Hepatocyte (in vitro differentiated cells): ENCODE measurements around the gene MAGI1. TPM values are rescaled to one million over a fixed set of nuclear protein-coding genes. Genes with fewer than 3 reads are reported as not detected.

Experiments used
- DNase-seq: peaks from one replicate; pipeline ENCODE4 v3.0.0-alpha.2; 2016; ENCODE audit warnings: low spot score
- H2AFZ ChIP-seq: fragments of 200-600 bp; sonication (generic); 2 replicates; pipeline ENCODE4 v1.6.0; 2016; ENCODE audit warnings: antibody characterized with exemption, mild to moderate bottlenecking
- H3K27ac ChIP-seq: fragments of 200-600 bp; sonication (generic); 2 replicates; pipeline ENCODE4 v1.5.1; 2016; ENCODE audit warnings: mild to moderate bottlenecking
- H3K27me3 ChIP-seq: fragments of 200-600 bp; sonication (generic); 2 replicates; pipeline ENCODE4 v1.6.1; 2016
- H3K36me3 ChIP-seq: fragments of 200-600 bp; sonication (generic); replicated peaks from 2 replicates; pipeline ENCODE4 v1.5.1; 2016; ENCODE audit warnings: low read depth; ENCODE audit not compliant: insufficient read depth
- H3K4me1 ChIP-seq: fragments of 200-600 bp; sonication (generic); 2 replicates; pipeline ENCODE4 v1.5.1; 2016; ENCODE audit warnings: mild to moderate bottlenecking, moderate library complexity; ENCODE audit not compliant: insufficient read depth
- H3K4me2 ChIP-seq: fragments of 200-600 bp; sonication (generic); 2 replicates; pipeline ENCODE4 v1.6.0; 2016
- H3K4me3 ChIP-seq: fragments of 200-600 bp; sonication (generic); 2 replicates; pipeline ENCODE4 v1.5.1; 2016; ENCODE audit warnings: mild to moderate bottlenecking
- H3K79me2 ChIP-seq: fragments of 200-600 bp; sonication (generic); 2 replicates; pipeline ENCODE4 v1.6.0; 2017; ENCODE audit warnings: mild to moderate bottlenecking
- H3K9me2 ChIP-seq: fragments of 200-600 bp; sonication (generic); replicated peaks from 2 replicates; pipeline ENCODE4 v1.6.0; 2017; ENCODE audit warnings: mild to moderate bottlenecking; ENCODE audit not compliant: insufficient read depth
- H3K9me3 ChIP-seq: fragments of 200-600 bp; sonication (generic); 2 replicates; pipeline ENCODE4 v1.5.1; 2016; ENCODE audit warnings: low read depth, mild to moderate bottlenecking
- H4K20me1 ChIP-seq: fragments of 200-600 bp; sonication (generic); 2 replicates; pipeline ENCODE4 v1.6.0; 2016; ENCODE audit warnings: mild to moderate bottlenecking; ENCODE audit not compliant: insufficient read depth, poor library complexity, severe bottlenecking
- CTCF ChIP-seq: fragments of 200-600 bp; sonication (generic); IDR thresholded peaks from 2 replicates; pipeline ENCODE4 v1.5.1; 2016; ENCODE audit warnings: antibody characterized with exemption, mild to moderate bottlenecking; ENCODE audit not compliant: poor library complexity
- EZH2 ChIP-seq: fragments of 200-600 bp; sonication (generic); IDR thresholded peaks from 2 replicates; pipeline ENCODE4 v1.6.1; 2016; ENCODE audit warnings: antibody characterized with exemption, mild to moderate bottlenecking, borderline replicate concordance
- EZH2phosphoT487 ChIP-seq: fragments of 200-600 bp; sonication (generic); IDR thresholded peaks from one replicate; pipeline ENCODE4 v1.6.1; 2018; ENCODE audit warnings: antibody characterized with exemption, mild to moderate bottlenecking, low read depth, moderate library complexity; ENCODE audit not compliant: unreplicated experiment, severe bottlenecking
- WGBS: methylation state at CpG from one replicate; pipeline ENCODE4 v1.1.6; 2016; ENCODE audit warnings: low lambda C conversion rate; ENCODE audit errors: missing lambda C conversion rate; 5-methylcytosine and 5-hydroxymethylcytosine counted together
- polyA plus RNA-seq: library from polyadenylated mRNA; unstranded; fragments of >200 nt; fragmentation: Nextera tagmentation; extraction: Ambion mirVana; gene quantifications from 2 replicates; pipeline ENCODE4 v1.2.1, GENCODE V29; 2016
- total RNA-seq: library from RNA; depleted of rRNA; stranded (reverse); fragments of >200 nt; gene quantifications from 2 replicates; pipeline ENCODE4 v1.2.3, GENCODE V29; 2014

Gene MAGI1
- total and polyA plus RNA-seq, 2 experiments from 2014 or later: 26.2 to 43.5 TPM

GRCh38 chr3:66033241-66034138, 5.2 kb downstream of the MAGI1 start:
- Histone ChIP-seq H3K9me3 (no peaks in the 10 kb centered on the region), H2AFZ (no peak overlapping the region), H3K27ac (no peak overlapping the region), H3K4me1 (peaks cover 19% of the 10 kb centered on the region), H3K9me2 (no peaks in the 10 kb centered on the region), H3K4me3 (no peak overlapping the region), H3K27me3 (no peaks in the 10 kb centered on the region), H4K20me1 (peaks cover 23% of the 10 kb centered on the region), H3K79me2 (peaks cover 97% of the 10 kb centered on the region), H3K36me3 (no peaks in the 10 kb centered on the region), H3K4me2 (no peak overlapping the region)
- no peak for TF ChIP-seq EZH2
- no peak for TF ChIP-seq EZH2phosphoT487
- no peak for TF ChIP-seq CTCF
- 83% methylated on average over 3 of the region's 3 CpGs for whole genome bisulfite sequencing
- no peak for DNase-seq

DNA sequence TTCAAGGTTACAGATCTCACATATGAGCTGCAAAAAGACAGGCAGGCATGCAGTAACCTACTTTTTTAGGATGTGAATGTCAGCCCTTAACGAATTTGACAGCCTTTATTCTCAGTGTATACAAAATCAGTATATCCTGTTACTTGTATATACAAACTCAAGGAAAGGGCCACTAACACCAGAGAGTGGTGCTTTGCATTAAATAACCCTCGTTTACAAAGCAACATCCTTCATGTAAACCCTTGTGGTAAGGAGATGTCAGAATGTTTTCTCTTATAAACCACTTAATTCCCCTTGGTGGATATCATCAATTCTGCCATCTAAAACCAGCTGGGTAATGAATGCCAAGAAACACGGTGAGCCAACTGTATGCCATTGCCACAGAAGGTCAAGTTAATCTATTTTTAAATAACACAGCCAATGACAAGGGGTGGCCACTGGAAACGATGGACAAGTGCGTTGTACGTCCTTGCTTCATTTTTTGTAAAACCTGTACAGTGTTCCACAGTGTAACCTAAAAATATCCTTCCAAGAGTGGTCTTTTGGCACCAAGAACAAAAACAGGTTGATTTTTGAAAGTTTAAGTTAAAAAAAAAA, 7.5 kb downstream of the MAGI1 start:
- Histone ChIP-seq H2AFZ (no peak overlapping the region), H3K4me3 (no peak overlapping the region), H3K27me3 (no peaks in the 10 kb centered on the region), H3K9me2 (no peaks in the 10 kb centered on the region), H4K20me1 (peaks cover 15% of the 10 kb centered on the region), H3K4me2 (no peak overlapping the region), H3K4me1 (peaks cover 12% of the 10 kb centered on the region), H3K27ac (no peak overlapping the region), H3K79me2 (peaks cover 98% of the 10 kb centered on the region), H3K36me3 (no peaks in the 10 kb centered on the region), H3K9me3 (no peaks in the 10 kb centered on the region)
- WGBS: 83% methylated on average over 6 of the region's 6 CpGs
- no peak for TF ChIP-seq CTCF
- no peak for TF ChIP-seq EZH2
- no peak for TF ChIP-seq EZH2phosphoT487
- no peak for DNase-seq

GRCh38 chr3:66029443-66029842, 9.3 kb downstream of the MAGI1 start:
- Histone ChIP-seq H3K4me2 (no peak overlapping the region), H3K27me3 (no peaks in the 10 kb centered on the region), H3K4me1 (no peaks in the 10 kb centered on the region), H4K20me1 (peaks cover 12% of the 10 kb centered on the region), H3K27ac (no peak overlapping the region), H2AFZ (no peak overlapping the region), H3K4me3 (no peak overlapping the region), H3K9me3 (no peaks in the 10 kb centered on the region), H3K9me2 (no peaks in the 10 kb centered on the region), H3K36me3 (no peaks in the 10 kb centered on the region), H3K79me2 (peaks cover 98% of the 10 kb centered on the region)
- no peak for DNase-seq
- no peak for TF ChIP-seq CTCF
- no peak for TF ChIP-seq EZH2phosphoT487
- no peak for TF ChIP-seq EZH2
